Endodermal cell (in vitro differentiated cells): ENCODE results near the gene PLAC9. TPM values are rescaled to one million over a fixed set of nuclear protein-coding genes. Genes with fewer than 3 reads are reported as not detected.
"Not testable (repeated sequence)": the region's sequence is repeated elsewhere in the genome, so short reads cannot be mapped to it uniquely, and the experiment has no call there.

Experiments used
- DNase-seq: peaks from one replicate; pipeline ENCODE4 v3.0.0-alpha.2; 2017
- H3K27ac ChIP-seq: 2 replicates; pipeline ENCODE4 v1.5.1; 2013; ENCODE audit warnings: mild to moderate bottlenecking, low read depth, low read length, moderate library complexity
- H3K27me3 ChIP-seq: 2 replicates; pipeline ENCODE4 v1.6.1; 2013; ENCODE audit warnings: mild to moderate bottlenecking, low read length, moderate library complexity; ENCODE audit not compliant: insufficient read depth, control insufficient read depth, poor library complexity, severe bottlenecking
- H3K36me3 ChIP-seq: 2 replicates; pipeline ENCODE4 v1.7.0; 2013; ENCODE audit warnings: mild to moderate bottlenecking, low read length, moderate library complexity; ENCODE audit not compliant: control insufficient read depth, insufficient read depth
- H3K4me1 ChIP-seq: one replicate; pipeline ENCODE4 v1.7.0; 2013; ENCODE audit warnings: low read length; ENCODE audit not compliant: control insufficient read depth, insufficient read depth
- H3K4me3 ChIP-seq: 2 replicates; pipeline ENCODE4 v1.5.1; 2013; ENCODE audit warnings: mild to moderate bottlenecking, low read length, moderate library complexity
- H3K9ac ChIP-seq: 2 replicates; pipeline ENCODE4 v1.6.1; 2013; ENCODE audit warnings: mild to moderate bottlenecking, low read length, moderate library complexity; ENCODE audit not compliant: poor library complexity, severe bottlenecking; ENCODE audit errors: extremely low read depth
- H3K9me3 ChIP-seq: 2 replicates; pipeline ENCODE4 v1.6.1; 2013; ENCODE audit warnings: mild to moderate bottlenecking, low read length, moderate library complexity; ENCODE audit not compliant: control insufficient read depth
- H3K27ac Mint-ChIP-seq: 2 replicates; pipeline ENCODE4 v1.8.0; 2020; ENCODE audit warnings: mixed read lengths
- H3K27me3 Mint-ChIP-seq: 2 replicates; pipeline ENCODE4 v1.8.0; 2021; ENCODE audit warnings: mild to moderate bottlenecking, mixed read lengths; ENCODE audit not compliant: insufficient read depth
- H3K36me3 Mint-ChIP-seq: 2 replicates; pipeline ENCODE4 v1.8.0; 2020; ENCODE audit warnings: low read depth, mixed read lengths
- H3K4me1 Mint-ChIP-seq: 2 replicates; pipeline ENCODE4 v1.8.0; 2020; ENCODE audit warnings: mixed read lengths
- H3K4me3 Mint-ChIP-seq: 2 replicates; pipeline ENCODE4 v1.8.0; 2020; ENCODE audit warnings: mild to moderate bottlenecking, moderate library complexity, mixed read lengths
- H3K9me3 Mint-ChIP-seq: 2 replicates; pipeline ENCODE4 v1.8.0; 2020; ENCODE audit warnings: mild to moderate bottlenecking, mixed read lengths
- WGBS, 2 experiments: methylation state at CpG; one replicate each; pipeline versions ENCODE4 v1.1.5 to v1.1.7; 2013; ENCODE audit warnings: missing lambda C conversion rate in 2 of 2, mixed read lengths in 1 of 2; ENCODE audit not compliant: insufficient coverage in 1 of 2, insufficient read length in 1 of 2; 5-methylcytosine and 5-hydroxymethylcytosine counted together
- total RNA-seq, 2 donors: library from RNA; stranded (reverse); fragmentation: NEBNext Ultra II Directional in 1 of 2; extraction: Animal tissue kit (Norgen Biotek cat#: 25700) in 1 of 2; gene quantifications; 2 replicates in 1 of 2; 3 replicates in 1 of 2; pipeline ENCODE4 v1.2.1, GENCODE V29; 2021
- TF ChIP-seq, protein P1 (sequence below): fragments of 200-600 bp; sonication (generic); conservative IDR thresholded peaks from 2 replicates; pipeline ENCODE4 v1.5.0; 2021; ENCODE audit warnings: antibody characterized with exemption, mild to moderate bottlenecking

The PLAC9 gene
- total RNA-seq, 2 donors from 2014 or later = 8.4 to 14.9 TPM

DNA sequence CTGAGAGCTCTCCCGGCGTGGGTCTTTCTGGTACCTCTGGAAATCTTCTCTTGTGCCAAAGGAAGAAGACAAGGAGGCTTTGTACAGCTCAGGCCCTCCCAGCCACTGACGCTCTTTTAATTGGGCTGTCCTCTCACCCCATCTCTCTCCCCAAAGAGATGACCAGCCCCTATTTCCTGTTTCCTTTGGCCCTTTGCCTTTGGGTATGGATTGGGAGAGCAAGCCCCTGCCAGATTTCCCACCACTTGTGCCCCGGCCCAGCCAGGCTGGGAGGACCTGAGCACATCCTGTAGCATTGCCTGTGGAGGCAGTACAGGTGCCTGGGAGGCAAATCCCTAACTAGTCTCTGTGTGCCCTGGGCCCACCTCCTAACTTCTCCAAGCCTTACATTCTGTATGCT lies 5.7 kb upstream of the PLAC9 start:
- Histone ChIP-seq H3K4me3 (no peak overlapping the region), H3K4me1 (no peaks in the 10 kb centered on the region), H3K36me3 (no peaks in the 10 kb centered on the region), H3K9me3 (no peaks in the 10 kb centered on the region), H3K9ac (no peak overlapping the region), H3K27me3 (no peaks in the 10 kb centered on the region), H3K27ac (no peak overlapping the region)
- Mint-ChIP-seq H3K27me3 (peaks cover 4% of the 10 kb centered on the region), H3K36me3 (no peaks in the 10 kb centered on the region), H3K4me1 (peaks cover 9% of the 10 kb centered on the region), H3K9me3 (no peaks in the 10 kb centered on the region), H3K4me3 (no peak overlapping the region), H3K27ac (no peak overlapping the region)
- 86 to 89% methylated on average over 1 to 4 of the region's 4 CpGs for WGBS, 2 experiments
- TF ChIP-seq, protein P1, sequence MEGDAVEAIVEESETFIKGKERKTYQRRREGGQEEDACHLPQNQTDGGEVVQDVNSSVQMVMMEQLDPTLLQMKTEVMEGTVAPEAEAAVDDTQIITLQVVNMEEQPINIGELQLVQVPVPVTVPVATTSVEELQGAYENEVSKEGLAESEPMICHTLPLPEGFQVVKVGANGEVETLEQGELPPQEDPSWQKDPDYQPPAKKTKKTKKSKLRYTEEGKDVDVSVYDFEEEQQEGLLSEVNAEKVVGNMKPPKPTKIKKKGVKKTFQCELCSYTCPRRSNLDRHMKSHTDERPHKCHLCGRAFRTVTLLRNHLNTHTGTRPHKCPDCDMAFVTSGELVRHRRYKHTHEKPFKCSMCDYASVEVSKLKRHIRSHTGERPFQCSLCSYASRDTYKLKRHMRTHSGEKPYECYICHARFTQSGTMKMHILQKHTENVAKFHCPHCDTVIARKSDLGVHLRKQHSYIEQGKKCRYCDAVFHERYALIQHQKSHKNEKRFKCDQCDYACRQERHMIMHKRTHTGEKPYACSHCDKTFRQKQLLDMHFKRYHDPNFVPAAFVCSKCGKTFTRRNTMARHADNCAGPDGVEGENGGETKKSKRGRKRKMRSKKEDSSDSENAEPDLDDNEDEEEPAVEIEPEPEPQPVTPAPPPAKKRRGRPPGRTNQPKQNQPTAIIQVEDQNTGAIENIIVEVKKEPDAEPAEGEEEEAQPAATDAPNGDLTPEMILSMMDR = no peak
- DNase-seq = peak; percentile 73

- DNase-seq = peak; percentile 87
- TF ChIP-seq, protein P1 = no peak
- Histone ChIP-seq H3K36me3 (no peaks in the 10 kb centered on the region), H3K9ac (peak overlapping the region; percentile 89), H3K27me3 (peaks cover 13% of the 10 kb centered on the region), H3K4me3 (peak overlapping the region; percentile 80), H3K27ac (no peak overlapping the region), H3K4me1 (no peaks in the 10 kb centered on the region), H3K9me3 (no peaks in the 10 kb centered on the region)
- H3K9me3 Mint-ChIP-seq = no peaks in the 10 kb centered on the region
- no peaks in the 10 kb centered on the region for H3K36me3 Mint-ChIP-seq
- H3K27ac Mint-ChIP-seq = peak overlapping the region; percentile 90
- H3K27me3 Mint-ChIP-seq = peaks cover 26% of the 10 kb centered on the region
- peaks cover 17% of the 10 kb centered on the region for H3K4me1 Mint-ChIP-seq
- 49 to 64% methylated on average over 6 of the region's 6 CpGs for WGBS, 2 experiments
- peak overlapping the region; percentile 60 for H3K4me3 Mint-ChIP-seq
Observed at GRCh38 chr10:80131499-80131901, 1.0 kb upstream of the PLAC9 start.

- Mint-ChIP-seq H3K27ac (peak overlapping the region; percentile 62), H3K9me3 (no peaks in the 10 kb centered on the region), H3K27me3 (peaks cover 26% of the 10 kb centered on the region), H3K4me1 (peaks cover 17% of the 10 kb centered on the region), H3K36me3 (no peaks in the 10 kb centered on the region), H3K4me3 (peak overlapping the region; percentile 60)
- TF ChIP-seq, protein P1 = no peak
- Histone ChIP-seq H3K4me3 (peak overlapping the region; percentile 80), H3K27ac (no peak overlapping the region), H3K4me1 (no peaks in the 10 kb centered on the region), H3K36me3 (no peaks in the 10 kb centered on the region), H3K9ac (peak overlapping the region; percentile 89), H3K27me3 (peaks cover 13% of the 10 kb centered on the region), H3K9me3 (no peaks in the 10 kb centered on the region)
- DNase-seq = peak; percentile 65
- 80 to 88% methylated on average over 1 to 6 of the region's 6 CpGs for WGBS, 2 experiments
Observed at GRCh38 chr10:80133206-80133605, 676 bp downstream of the PLAC9 start.

- not testable (repeated sequence) for H3K27ac Mint-ChIP-seq, DNase-seq, H3K9ac ChIP-seq, H3K9me3 ChIP-seq, H3K4me1 ChIP-seq, H3K27ac ChIP-seq, H3K9me3 Mint-ChIP-seq, H3K36me3 Mint-ChIP-seq, H3K36me3 ChIP-seq, H3K4me3 Mint-ChIP-seq
- 78 to 94% methylated on average over 9 of the region's 9 CpGs for WGBS, 2 experiments
- H3K27me3 Mint-ChIP-seq = peaks cover 26% of the 10 kb centered on the region
- peaks cover 17% of the 10 kb centered on the region for H3K4me1 Mint-ChIP-seq
- peaks cover 13% of the 10 kb centered on the region for H3K27me3 ChIP-seq
- peak overlapping the region; percentile 80 for H3K4me3 ChIP-seq
Observed at GRCh38 chr10:80133687-80134086, 1.2 kb downstream of the PLAC9 start.
